B cell (primary cell): ENCODE data around the gene BPIFB3.

Experiments
- EZH2 ChIP-seq: IDR thresholded peaks from 2 replicates; pipeline ENCODE4 v1.6.1; 2012; ENCODE audit warnings: borderline replicate concordance, low read depth, mild to moderate bottlenecking, moderate library complexity, low read length; ENCODE audit not compliant: insufficient read depth, poor library complexity, severe bottlenecking
- TF ChIP-seq, protein P1 (sequence below): fragments of 200-600 bp; IDR thresholded peaks from one replicate; pipeline ENCODE4 v1.8.0; 2022; ENCODE audit warnings: antibody characterized with exemption, mild to moderate bottlenecking

DNA sequence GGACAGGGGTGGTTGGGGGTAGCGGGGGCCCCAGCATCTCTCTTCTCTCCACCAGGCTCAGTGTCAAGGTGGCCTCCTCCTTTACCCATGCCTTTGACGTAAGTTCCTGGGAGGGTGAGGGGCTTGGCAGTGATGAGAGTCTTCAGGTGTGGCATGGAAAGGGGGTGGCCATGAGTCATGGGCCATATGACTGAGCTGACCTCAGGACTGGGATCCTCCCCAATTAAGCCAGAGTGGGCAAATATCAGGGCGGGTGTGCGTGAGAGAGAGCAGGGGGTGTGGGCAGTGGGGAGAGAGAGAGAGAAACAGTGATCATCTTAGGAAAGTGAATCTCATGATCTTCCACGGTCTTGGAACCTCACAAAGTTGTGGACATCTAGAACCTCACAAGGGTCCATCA lies 17.5 kb downstream of the BPIFB3 start:
- TF ChIP-seq, protein P1, sequence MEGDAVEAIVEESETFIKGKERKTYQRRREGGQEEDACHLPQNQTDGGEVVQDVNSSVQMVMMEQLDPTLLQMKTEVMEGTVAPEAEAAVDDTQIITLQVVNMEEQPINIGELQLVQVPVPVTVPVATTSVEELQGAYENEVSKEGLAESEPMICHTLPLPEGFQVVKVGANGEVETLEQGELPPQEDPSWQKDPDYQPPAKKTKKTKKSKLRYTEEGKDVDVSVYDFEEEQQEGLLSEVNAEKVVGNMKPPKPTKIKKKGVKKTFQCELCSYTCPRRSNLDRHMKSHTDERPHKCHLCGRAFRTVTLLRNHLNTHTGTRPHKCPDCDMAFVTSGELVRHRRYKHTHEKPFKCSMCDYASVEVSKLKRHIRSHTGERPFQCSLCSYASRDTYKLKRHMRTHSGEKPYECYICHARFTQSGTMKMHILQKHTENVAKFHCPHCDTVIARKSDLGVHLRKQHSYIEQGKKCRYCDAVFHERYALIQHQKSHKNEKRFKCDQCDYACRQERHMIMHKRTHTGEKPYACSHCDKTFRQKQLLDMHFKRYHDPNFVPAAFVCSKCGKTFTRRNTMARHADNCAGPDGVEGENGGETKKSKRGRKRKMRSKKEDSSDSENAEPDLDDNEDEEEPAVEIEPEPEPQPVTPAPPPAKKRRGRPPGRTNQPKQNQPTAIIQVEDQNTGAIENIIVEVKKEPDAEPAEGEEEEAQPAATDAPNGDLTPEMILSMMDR, result no peak
- TF ChIP-seq EZH2, result no peak
